Measurements from ENCODE around the gene LLPH. TPM values are rescaled to one million over a fixed set of nuclear protein-coding genes. Genes with fewer than 3 reads are reported as not detected.
"Not testable (repeated sequence)": the region's sequence is repeated elsewhere in the genome, so short reads cannot be mapped to it uniquely, and the experiment has no call there.

The LLPH gene
- 25.7 TPM for polyA plus RNA-seq (2013, experiment 1 of 2)
- polyA plus RNA-seq (2013, experiment 2 of 2) = 26.0 TPM

DNA sequence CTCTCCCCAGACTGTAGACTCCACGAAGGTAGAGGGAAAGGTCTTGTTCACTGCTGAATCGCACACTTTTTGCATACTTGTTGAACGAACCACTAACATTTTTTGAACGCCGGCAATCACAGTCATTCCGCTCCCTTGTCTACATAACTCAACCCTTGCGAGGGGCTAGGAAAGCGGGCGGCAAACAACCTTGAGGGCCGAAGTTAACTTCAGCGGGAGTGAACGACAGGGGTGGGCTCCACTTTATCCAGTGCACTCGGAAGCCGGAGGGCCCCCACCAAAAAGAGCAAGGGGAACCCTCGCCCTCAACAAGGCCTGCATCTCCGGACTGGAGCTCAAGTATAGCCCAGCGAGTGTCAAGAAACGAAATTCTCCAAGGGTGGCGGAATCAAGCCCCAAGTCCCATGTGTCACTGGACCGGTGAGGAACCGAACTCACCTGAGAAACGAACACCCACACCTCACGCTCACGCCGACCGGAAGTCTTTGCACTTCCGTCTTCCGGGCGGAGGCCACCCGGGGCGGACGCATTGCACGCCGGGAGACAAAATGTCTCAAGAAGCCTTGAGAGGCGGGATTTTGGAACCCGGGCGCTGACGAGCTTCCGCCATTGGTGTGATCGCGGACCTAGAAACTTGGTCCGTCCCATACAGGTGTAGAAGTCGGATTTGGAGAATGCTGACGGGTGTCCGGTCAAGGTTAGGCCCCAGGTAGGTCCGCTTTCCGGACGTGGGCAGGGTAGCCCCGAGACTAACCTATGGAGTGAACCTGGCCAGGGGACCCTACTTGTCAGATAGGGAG is at the start of gene LLPH:
Gene LLPH, minus strand, starts transcription at position 484 of the 800 bp plus-strand sequence. CDS start 1,644 bp downstream, outside the sequence.
- Histone ChIP-seq H2BK120ac (ENCODE audit: low read depth, low read length) (peak within 1 kb of the TSS; percentile 24), H3K18ac (ENCODE audit: low read depth in 1 of 2, low read length in 2 of 2) (peak within 1 kb of the TSS; percentile 70 to 72), H2AFZ (ENCODE audit: low read depth, low read length) (peak within 1 kb of the TSS; percentile 82), H3K23ac (ENCODE audit: low read length in 2 of 2) (no peak within 1 kb of the TSS), H3K4me2 (ENCODE audit: low read length, poor library complexity, severe bottlenecking) (peak within 1 kb of the TSS; percentile 39), H3K9ac (ENCODE audit: low read length) (peak within 1 kb of the TSS; percentile 98), H3K4me1 (ENCODE audit: control insufficient read depth, insufficient read depth, low read depth, low read length) (peaks cover 4% of the 10 kb centered on the region), H3K79me1 (replicated peaks; ENCODE audit: low read length, poor library complexity, severe bottlenecking) (peaks cover 6% of the 10 kb centered on the region), H2BK12ac (ENCODE audit: low read length in 2 of 2) (peak within 1 kb of the TSS in 1 of 2 experiments; percentile 39), H2BK5ac (ENCODE audit: low read depth, low read length, poor library complexity, severe bottlenecking) (peak within 1 kb of the TSS; percentile 66), H3K4me3 (ENCODE audit: insufficient read depth in 1 of 2, low read depth in 1 of 2, low read length in 2 of 2) (peak within 1 kb of the TSS; percentile 74 to 99), H3K27me3 (ENCODE audit: control insufficient read depth in 1 of 2, insufficient read depth in 1 of 2, low read length in 2 of 2) (no peaks in the 10 kb centered on the region), H2BK15ac (ENCODE audit: low read depth, poor library complexity, severe bottlenecking) (peak within 1 kb of the TSS; percentile 54), H4K91ac (ENCODE audit: low read length) (peak within 1 kb of the TSS; percentile 11), H3K9me3 (ENCODE audit: control insufficient read depth, low read length) (no peaks in the 10 kb centered on the region), H3K27ac (ENCODE audit: low read length, poor library complexity, severe bottlenecking) (peak within 1 kb of the TSS; percentile 20), H3K14ac (ENCODE audit: low read length in 2 of 2) (no peak within 1 kb of the TSS), H4K8ac (ENCODE audit: low read length) (peak within 1 kb of the TSS; percentile 90), H2AK5ac (ENCODE audit: low read length, severe bottlenecking) (peak within 1 kb of the TSS; percentile 38), H3K4ac (ENCODE audit: low read depth in 1 of 2, low read length in 2 of 2) (peak within 1 kb of the TSS in 1 of 2 experiments; percentile 54), H3K36me3 (ENCODE audit: control insufficient read depth in 1 of 2, insufficient read depth in 2 of 2, low read depth in 1 of 2, low read length in 2 of 2) (peaks cover 0 to 30% of the 10 kb centered on the region in 2 experiments)
- DNase-seq = peak; percentile 79
- WGBS = 54% methylated on average over 49 of the region's 49 CpGs

DNA sequence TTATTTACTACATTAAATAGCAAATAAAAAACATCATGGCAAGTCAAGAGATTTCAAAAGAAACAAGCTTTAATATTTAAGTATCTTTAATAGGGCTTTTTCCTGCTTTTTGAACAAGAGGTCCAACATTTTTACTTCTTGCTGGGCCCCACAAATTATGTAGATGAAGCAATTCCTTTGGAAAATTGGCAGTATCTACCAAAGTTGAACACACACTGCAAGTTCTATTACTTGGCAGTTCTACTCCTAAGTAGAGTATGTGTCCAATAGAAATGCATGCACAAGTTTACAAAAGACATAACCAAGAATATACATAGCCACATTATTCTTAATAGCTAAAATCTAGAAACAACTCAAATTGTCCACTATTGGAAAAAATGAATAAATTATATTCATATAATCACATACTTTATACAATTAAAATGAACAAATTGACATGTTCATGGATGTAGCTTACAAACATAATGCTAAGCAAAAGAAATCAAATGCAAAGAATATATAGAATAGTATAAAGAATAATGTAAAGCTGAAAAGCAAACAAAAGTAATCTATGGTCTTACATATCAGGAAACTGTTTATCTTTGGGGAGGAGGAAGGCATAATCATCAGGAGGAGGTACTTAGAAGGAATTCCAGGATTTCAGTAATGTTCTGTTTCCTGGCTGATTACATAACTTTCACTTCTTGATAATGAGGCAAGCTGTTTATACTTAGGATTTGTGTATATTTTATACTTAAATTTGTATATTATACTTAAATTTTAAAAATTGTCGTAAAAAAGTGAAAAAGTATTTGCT is 45.8 kb upstream of the LLPH start:
- H3K18ac ChIP-seq (ENCODE audit: low read depth in 1 of 2, low read length in 2 of 2) = no peak overlapping the region
- H3K14ac ChIP-seq (ENCODE audit: low read length in 2 of 2) = no peak overlapping the region
- H2BK120ac ChIP-seq (ENCODE audit: low read depth, low read length) = no peak overlapping the region
- no peak overlapping the region for H2BK5ac ChIP-seq (ENCODE audit: low read depth, low read length, poor library complexity, severe bottlenecking)
- H2AFZ ChIP-seq (ENCODE audit: low read depth, low read length) = no peak overlapping the region
- no peaks in the 10 kb centered on the region for H3K4me1 ChIP-seq (ENCODE audit: control insufficient read depth, insufficient read depth, low read depth, low read length)
- H3K27me3 ChIP-seq (ENCODE audit: control insufficient read depth in 1 of 2, insufficient read depth in 1 of 2, low read length in 2 of 2) = peaks cover 0 to 14% of the 10 kb centered on the region in 2 experiments
- H3K23ac ChIP-seq (ENCODE audit: low read length in 2 of 2) = no peak overlapping the region
- H3K4ac ChIP-seq (ENCODE audit: low read depth in 1 of 2, low read length in 2 of 2) = no peak overlapping the region
- H2BK12ac ChIP-seq (ENCODE audit: low read length in 2 of 2) = no peak overlapping the region
- H3K36me3 ChIP-seq (ENCODE audit: control insufficient read depth in 1 of 2, insufficient read depth in 2 of 2, low read depth in 1 of 2, low read length in 2 of 2) = no peaks in the 10 kb centered on the region
- H3K27ac ChIP-seq (ENCODE audit: low read length, poor library complexity, severe bottlenecking) = no peak overlapping the region
- DNase-seq = peak; percentile 18
- H2AK5ac ChIP-seq (ENCODE audit: low read length, severe bottlenecking) = no peak overlapping the region
- no peaks in the 10 kb centered on the region for H3K79me1 ChIP-seq (replicated peaks; ENCODE audit: low read length, poor library complexity, severe bottlenecking)
- H3K4me3 ChIP-seq (ENCODE audit: insufficient read depth in 1 of 2, low read depth in 1 of 2, low read length in 2 of 2) = no peak overlapping the region
- H3K9ac ChIP-seq (ENCODE audit: low read length) = no peak overlapping the region
- no peak overlapping the region for H3K4me2 ChIP-seq (ENCODE audit: low read length, poor library complexity, severe bottlenecking)
- H3K9me3 ChIP-seq (ENCODE audit: control insufficient read depth, low read length) = no peaks in the 10 kb centered on the region
- no CpG with 5 or more reads among the region's 1 CpG for WGBS
- H4K8ac ChIP-seq (ENCODE audit: low read length) = no peak overlapping the region
- H2BK15ac ChIP-seq (ENCODE audit: low read depth, poor library complexity, severe bottlenecking) = no peak overlapping the region
- no peak overlapping the region for H4K91ac ChIP-seq (ENCODE audit: low read length)

DNA sequence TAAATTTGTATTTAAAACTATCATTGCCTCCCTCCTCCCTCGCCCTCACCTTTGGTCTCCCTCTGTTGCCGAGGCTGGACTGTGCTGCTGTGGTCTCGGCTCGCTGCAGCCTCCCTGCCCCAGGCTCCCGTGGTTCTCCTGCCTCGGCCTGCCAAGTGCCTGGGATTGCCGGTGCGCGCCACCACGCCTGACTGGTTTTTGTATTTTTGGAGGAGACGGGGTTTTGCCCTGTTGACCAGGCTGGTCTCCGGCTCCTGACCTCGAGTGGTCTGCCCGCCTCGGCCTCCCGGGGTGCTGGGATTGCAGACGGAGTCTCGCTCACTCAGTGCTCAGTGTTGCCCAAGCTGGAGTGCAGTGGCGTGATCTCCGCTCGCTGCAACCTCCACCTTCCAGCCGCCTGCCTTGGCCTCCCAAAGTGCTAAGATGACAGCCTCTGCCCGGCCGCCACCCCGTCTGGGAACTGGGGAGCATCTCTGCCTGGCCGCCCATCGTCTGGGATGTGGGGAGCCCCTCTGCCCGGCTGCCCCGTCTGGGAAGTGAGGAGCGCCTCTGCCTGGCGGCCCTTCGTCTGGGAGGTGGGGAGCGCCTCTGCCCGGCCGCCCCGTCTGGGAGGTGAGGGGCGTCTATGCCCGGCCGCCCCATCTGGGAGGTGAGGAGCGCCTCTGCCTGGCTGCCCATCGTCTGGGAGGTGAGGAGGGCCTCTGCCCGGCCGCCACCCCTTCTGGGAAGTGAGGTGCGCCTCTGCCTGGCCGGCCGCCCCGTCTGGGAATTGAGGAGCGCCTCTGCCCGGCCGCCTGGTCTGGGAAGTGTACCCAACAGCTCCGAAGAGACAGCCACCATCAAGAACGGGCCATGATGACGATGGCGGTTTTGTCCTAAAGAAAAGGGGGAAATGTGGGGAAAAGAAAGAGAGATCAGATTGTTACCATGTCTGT is 44.1 kb upstream of the LLPH start:
- H2BK12ac ChIP-seq (ENCODE audit: low read length in 2 of 2); H3K14ac ChIP-seq (ENCODE audit: low read length in 2 of 2); H4K8ac ChIP-seq (ENCODE audit: low read length); H3K4ac ChIP-seq (ENCODE audit: low read depth in 1 of 2, low read length in 2 of 2); H3K27ac ChIP-seq (ENCODE audit: low read length, poor library complexity, severe bottlenecking); H3K36me3 ChIP-seq (ENCODE audit: control insufficient read depth in 1 of 2, insufficient read depth in 2 of 2, low read depth in 1 of 2, low read length in 2 of 2); H2AFZ ChIP-seq (ENCODE audit: low read depth, low read length); H2BK5ac ChIP-seq (ENCODE audit: low read depth, low read length, poor library complexity, severe bottlenecking); DNase-seq; H2BK15ac ChIP-seq (ENCODE audit: low read depth, poor library complexity, severe bottlenecking); H3K79me1 ChIP-seq (replicated peaks; ENCODE audit: low read length, poor library complexity, severe bottlenecking); H3K23ac ChIP-seq (ENCODE audit: low read length in 2 of 2); H2BK120ac ChIP-seq (ENCODE audit: low read depth, low read length); H3K4me2 ChIP-seq (ENCODE audit: low read length, poor library complexity, severe bottlenecking); H4K91ac ChIP-seq (ENCODE audit: low read length); H2AK5ac ChIP-seq (ENCODE audit: low read length, severe bottlenecking); H3K18ac ChIP-seq (ENCODE audit: low read depth in 1 of 2, low read length in 2 of 2); H3K9ac ChIP-seq (ENCODE audit: low read length); H3K4me1 ChIP-seq (ENCODE audit: control insufficient read depth, insufficient read depth, low read depth, low read length); H3K4me3 ChIP-seq (ENCODE audit: insufficient read depth in 1 of 2, low read depth in 1 of 2, low read length in 2 of 2); H3K9me3 ChIP-seq (ENCODE audit: control insufficient read depth, low read length): not testable (repeated sequence)
- 93% methylated on average over 48 of the region's 54 CpGs for WGBS
- H3K27me3 ChIP-seq (ENCODE audit: control insufficient read depth in 1 of 2, insufficient read depth in 1 of 2, low read length in 2 of 2) = peaks cover 0 to 14% of the 10 kb centered on the region in 2 experiments
